Left lobe of liver (tissue), 2 donors: ENCODE measurements around the gene CAPN3. TPM values are rescaled to one million over a fixed set of nuclear protein-coding genes. Genes with fewer than 3 reads are reported as not detected.
"Not testable (repeated sequence)": the region's sequence is repeated elsewhere in the genome, so short reads cannot be mapped to it uniquely, and the experiment has no call there.

Source experiments
- ATAC-seq: fragments of 200-7000 bp; cut with Tn5 transposase; one replicate; pipeline ENCODE4 v1.9.1; 2020; ENCODE audit warnings: mild to moderate bottlenecking, moderate library complexity
- DNase-seq: peaks from one replicate; pipeline ENCODE4 v3.0.0-alpha.2; 2020; ENCODE audit warnings: low spot score
- total RNA-seq: library from RNA; stranded (reverse); gene quantifications from one replicate; pipeline ENCODE4 v1.2.1, GENCODE V29; 2021
- donor health status: DM: no; HTN: no; CAD: no; lungs with moderate emphysema.
- donor health status: DM: no; HTN: yes; CAD: no.

CAPN3 gene
- 26.4 TPM for total RNA-seq

GRCh38 chr15:42359249-42359648 lies at the start of gene CAPN3:
CAPN3 (plus strand) TSS chr15:42359501; CDS start chr15:42359806, 305 bp downstream.
- no peak for ATAC-seq
- no peak for DNase-seq

DNA sequence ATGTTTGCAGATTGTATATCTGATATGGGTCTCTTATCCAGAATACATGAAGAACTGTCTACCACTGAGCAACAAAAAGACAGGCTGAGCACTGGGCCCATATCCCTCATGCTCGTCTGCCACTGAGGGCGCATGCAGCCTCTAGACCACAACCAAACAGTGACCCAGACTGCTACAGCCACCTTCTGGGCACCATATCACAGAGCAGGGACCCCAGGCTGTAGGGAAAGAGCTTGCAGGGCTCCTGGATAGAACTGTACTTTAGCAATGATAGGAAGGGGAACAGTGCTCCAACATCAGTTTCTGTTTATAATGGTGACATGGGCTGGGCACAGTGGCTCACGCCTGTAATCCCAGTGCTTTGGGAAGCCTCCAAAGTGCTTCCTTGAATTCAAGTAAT lies 45.8 kb upstream of the CAPN3 start:
- peak; percentile 74 for ATAC-seq
- no peak for DNase-seq

DNA sequence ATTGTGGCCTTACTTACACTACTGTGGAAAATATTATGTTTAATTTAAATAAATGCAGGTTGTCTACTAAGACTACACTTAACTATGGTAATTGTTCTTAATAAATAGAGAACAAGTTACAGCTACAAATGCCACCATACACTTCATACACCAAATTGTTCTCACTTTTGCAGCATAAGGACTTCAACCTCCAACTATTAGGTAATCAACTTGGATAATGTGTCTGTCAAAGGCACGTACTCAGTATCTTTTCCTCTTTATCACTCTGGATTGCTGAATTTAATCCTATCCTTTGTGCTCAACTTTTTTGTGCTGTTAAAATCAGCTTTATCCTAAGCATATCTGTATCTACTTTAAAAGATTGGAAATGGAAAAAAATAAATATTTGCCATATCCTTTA lies 44.5 kb upstream of the CAPN3 start:
- no peak for DNase-seq
- ATAC-seq: peak; percentile 95

- ATAC-seq (no peak), DNase-seq (no peak)
Observed at GRCh38 chr15:42315521-42315920, 43.8 kb upstream of the CAPN3 start.

GRCh38 chr15:42316282-42316805 lies 43.0 kb upstream of the CAPN3 start:
- ATAC-seq, DNase-seq: not testable (repeated sequence)

DNA sequence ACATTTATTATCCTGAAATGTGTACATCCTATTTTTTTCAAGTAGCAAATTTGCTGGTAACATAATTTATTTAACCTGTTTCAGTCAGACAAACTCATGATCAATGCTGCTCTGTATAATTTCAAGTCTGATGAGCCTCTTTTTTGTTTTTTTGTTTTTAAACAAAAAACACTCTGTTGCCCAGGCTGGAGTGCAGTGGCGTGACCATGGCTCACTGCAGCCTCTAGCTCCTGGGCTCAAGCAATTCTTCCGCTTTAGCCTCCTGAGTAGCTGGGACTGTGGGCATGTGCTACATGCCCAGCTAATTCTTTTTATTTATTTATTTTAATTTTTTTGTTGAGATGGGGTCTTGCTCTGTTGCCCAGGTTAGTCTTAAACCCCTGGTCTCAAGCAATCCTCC lies 40.1 kb upstream of the CAPN3 start:
- no peak for DNase-seq
- no peak for ATAC-seq

DNA sequence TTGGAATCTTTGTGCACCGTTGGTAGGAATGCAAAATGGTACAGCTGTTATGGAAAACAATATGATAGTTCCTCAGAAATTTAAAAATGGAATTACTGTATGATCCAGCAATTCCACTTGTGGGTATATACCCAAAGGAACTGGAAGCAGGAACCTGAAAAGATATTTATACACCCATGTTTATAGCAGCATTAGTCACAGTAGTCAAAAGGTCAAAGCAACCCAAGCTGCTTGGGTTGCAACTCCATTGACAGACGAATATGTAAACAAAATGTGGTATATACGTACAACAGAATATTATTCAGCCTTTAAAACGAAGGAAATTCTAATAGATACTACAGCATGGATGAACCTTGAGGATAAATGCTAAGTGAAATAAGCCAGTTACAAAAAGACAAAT lies 35.0 kb upstream of the CAPN3 start:
- DNase-seq (no peak), ATAC-seq (no peak)

- ATAC-seq: no peak
Observed at GRCh38 chr15:42329161-42329560, 30.1 kb upstream of the CAPN3 start.

DNA sequence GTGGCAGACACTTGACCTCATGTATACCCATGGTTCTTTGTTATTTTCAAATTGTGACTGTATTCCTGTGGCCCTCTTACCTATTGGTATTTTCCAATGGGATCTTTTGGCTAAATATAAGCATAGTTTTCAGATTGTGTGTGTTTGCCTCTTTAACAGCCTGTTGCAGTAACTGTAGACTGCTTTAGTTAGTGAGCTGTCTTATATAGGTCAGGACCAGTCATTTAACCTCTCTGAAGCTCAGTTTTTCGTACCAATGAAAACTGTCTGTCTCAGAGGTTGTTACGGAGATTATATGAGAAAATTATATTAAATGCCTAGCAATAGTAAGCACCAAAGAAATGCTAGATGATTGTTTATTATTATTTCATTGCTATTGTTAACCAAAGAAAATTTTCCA lies 29.3 kb upstream of the CAPN3 start:
- ATAC-seq (no peak), DNase-seq (no peak)

More at GRCh38 chr15:42329161-42329560, 30.1 kb upstream of the CAPN3 start:
- no peak for DNase-seq

GRCh38 chr15:42331235-42331634 lies 28.1 kb upstream of the CAPN3 start:
- ATAC-seq: no peak
- no peak for DNase-seq

GRCh38 chr15:42332331-42332730 lies 27.0 kb upstream of the CAPN3 start:
- ATAC-seq (no peak), DNase-seq (no peak)

- no peak for DNase-seq
- ATAC-seq: no peak
Observed at GRCh38 chr15:42335074-42335473, 24.2 kb upstream of the CAPN3 start.

DNA sequence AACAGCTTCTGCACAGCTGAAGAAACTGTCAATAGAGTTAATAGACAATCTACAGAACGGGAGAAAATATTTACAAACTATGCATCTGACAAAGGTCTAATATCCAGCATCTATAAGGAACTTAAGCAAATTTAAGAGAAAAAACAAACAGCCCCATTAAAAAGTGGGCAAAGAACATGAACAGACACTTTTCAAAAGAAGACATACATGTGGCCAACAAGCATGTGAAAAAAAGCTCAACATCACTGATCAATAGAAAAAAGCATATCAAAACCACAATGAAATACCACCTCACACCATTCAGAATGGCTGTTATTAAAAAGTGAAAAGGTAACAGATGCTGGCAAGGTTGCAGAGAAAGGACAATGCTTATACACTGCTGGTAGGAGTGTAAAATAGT lies 22.7 kb upstream of the CAPN3 start:
- DNase-seq, ATAC-seq: not testable (repeated sequence)

DNA sequence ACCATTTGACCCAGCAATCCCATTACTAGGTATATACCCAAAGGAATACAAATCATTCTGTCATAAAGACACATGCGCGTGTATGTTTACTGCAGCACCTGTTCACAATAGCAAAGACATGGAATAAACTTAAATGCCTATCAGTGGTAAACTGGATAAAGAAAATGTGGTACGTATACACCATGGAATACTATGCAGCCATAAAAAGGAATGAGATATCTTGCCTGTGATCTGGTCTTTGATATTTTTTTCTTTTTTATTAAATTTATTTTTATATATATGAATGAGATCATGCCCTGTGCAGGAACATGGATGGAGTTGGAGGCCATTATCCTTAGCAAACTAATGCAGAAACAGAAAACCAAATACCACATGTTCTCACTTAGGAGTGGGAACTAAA lies 22.2 kb upstream of the CAPN3 start:
- ATAC-seq, DNase-seq: not testable (repeated sequence)

- no peak for ATAC-seq
Observed at GRCh38 chr15:42338500-42338899, 20.8 kb upstream of the CAPN3 start.

GRCh38 chr15:42343596-42344232 lies 15.6 kb upstream of the CAPN3 start:
- no peak for ATAC-seq

More at GRCh38 chr15:42338500-42338899, 20.8 kb upstream of the CAPN3 start:
- no peak for DNase-seq

DNA sequence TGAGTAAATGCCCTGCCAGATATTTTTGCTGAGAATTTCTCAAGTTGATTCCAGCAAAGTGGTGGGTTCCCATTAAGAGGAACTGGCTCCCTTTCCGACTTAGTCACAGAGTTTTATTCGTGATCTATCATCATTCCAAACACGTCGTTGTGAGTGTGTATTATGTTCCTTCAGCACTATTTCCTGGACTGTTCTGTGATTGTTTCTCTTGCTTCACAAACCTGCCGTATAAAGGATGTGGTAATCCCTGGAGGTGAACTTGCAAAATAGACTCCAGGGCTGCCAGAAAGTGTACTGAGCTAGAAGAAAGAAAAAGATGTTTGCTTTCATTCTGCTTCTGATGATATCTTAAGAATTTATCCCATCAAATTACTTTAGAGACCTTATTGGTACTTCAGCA lies 14.5 kb upstream of the CAPN3 start:
- no peak for DNase-seq
- ATAC-seq: peak; percentile 87

More at GRCh38 chr15:42343596-42344232, 15.6 kb upstream of the CAPN3 start:
- DNase-seq: no peak

- ATAC-seq (no peak), DNase-seq (no peak)
Observed at GRCh38 chr15:42345504-42345903, 13.8 kb upstream of the CAPN3 start.

- ATAC-seq (no peak), DNase-seq (no peak)
Observed at GRCh38 chr15:42348083-42348482, 11.2 kb upstream of the CAPN3 start.

DNA sequence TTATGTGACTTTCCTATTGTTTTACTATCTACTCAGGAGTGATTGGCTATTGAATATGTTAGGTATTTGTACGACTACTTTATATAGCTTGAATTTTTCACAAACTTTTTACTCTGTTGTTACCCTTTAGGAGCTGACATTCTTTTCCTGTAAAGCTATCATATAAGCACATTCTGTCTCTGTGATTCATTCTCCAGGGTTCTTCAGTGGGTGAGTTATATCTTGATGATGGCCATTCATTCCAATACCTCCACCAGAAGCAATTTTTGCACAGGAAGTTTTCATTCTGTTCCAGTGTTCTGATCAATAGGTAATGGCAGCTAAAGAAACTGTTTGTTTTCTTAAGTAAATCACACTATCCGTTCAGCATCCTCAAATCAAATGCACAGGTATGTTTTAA lies 10.1 kb upstream of the CAPN3 start:
- ATAC-seq (no peak), DNase-seq (no peak)

DNA sequence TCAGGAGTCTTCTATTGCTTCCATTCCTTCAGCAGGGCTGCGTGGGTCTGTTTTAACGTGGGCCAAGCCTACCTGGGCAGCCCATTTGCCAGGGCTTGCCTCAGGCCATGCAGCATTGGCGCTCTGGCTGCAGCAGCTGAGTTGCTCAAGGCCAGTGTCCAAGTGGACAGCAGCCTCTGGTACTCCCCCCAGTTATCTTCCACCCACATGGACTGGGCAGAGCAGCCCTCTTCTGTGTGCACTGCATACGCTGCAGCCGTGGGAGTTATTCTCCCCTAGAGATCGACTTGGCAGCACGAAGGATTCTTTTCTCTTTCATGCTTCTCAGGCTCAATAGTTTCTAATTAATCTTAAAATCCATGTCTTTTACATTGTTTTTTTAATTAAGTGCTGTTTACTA lies 6.9 kb upstream of the CAPN3 start:
- DNase-seq: no peak
- no peak for ATAC-seq

- DNase-seq: no peak
- no peak for ATAC-seq
Observed at GRCh38 chr15:42353061-42353460, 6.2 kb upstream of the CAPN3 start.

GRCh38 chr15:42354824-42355223 lies 4.5 kb upstream of the CAPN3 start:
- DNase-seq (no peak), ATAC-seq (no peak)
